Measurements from ENCODE around the gene BACH1.

BACH1 gene

GRCh38 chr21:29384683-29385359 lies 86.1 kb downstream of the BACH1 start:
- no peak for DNase-seq

DNA sequence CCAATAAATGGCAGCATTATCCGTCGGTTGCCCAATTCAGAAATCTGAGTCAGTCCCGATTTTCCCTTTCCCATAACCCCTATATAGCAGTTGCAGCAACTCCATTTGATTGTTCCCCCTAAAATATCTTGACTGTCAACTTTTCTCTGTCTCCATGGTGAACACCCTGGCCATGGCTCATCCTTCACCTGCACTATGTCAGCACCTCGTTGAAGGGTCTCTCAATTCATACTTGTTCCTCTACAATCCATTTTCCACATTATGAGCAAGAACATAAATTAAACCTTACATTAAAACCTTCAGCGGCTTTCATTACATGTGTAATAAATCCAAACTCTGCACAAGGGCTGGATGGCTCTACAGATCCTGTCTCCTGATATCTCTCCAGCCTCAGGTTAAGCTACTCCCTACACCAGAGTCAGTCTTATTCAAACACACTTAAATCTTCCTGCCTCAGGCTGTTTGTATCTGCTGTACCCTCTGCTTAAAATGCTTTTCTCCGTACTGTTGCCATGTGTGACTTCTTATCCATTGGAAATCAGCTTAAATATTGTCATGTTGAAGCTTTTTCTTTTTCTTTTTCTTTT lies 87.3 kb downstream of the BACH1 start:
- DNase-seq = no peak

DNA sequence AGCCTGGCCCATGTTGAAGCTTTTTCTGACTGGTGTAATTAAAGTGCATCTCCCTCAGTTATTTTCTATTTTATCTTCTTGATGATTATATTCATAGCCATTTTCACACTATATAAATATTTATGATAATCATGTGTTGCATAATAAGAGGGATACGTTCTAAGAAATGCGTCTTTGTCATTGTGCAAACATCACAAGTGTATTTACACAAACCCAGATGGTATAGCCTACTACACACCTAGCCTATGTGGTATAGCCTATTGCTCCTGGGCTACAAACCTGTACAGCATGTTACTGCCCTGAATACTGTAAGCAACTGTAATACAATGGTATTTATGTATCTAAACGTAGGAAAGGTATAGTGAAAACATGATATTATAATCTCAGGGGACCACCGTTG lies 88.1 kb downstream of the BACH1 start:
- no peak for DNase-seq

- no peak for DNase-seq
Measured at GRCh38 chr21:29387598-29387997, 88.9 kb downstream of the BACH1 start.

DNA sequence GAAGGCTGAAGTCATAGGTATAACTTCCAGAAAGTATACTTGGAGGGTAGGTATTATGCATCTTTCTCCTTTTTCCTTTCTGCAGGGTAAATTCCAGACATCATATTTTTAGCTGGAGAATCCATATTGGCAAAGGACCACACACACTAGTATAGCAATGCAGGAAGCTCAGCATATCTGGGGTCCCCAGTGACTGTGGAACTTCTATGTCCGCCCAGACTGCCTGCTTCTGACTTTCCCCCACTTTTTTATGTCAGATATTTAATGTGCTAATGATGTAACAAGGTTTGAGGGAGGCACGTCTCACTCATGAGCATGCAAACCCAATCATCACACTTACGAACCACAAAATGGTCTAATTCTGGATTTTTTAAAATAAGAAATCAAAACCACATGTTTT lies 90.4 kb downstream of the BACH1 start:
- DNase-seq = no peak

DNA sequence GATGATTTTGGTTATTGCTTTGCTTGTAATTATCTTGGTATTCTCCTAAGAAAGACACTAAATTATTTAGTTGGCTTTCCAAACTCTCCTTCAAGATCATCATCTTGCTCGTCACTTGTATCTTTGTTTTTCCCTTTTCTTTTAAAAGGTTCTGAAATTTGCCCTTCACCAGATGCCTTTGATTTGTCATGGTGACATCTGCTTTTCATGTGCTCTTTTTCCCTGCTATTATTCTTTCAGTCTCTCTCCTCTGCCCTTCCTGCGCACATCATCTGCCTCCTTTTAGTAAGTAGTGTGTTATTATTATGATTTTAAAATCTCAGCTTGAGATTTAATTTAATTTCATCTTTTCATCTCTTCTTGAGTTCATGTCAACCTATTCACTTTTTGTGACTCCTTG lies 92.1 kb downstream of the BACH1 start:
- no peak for DNase-seq

DNA sequence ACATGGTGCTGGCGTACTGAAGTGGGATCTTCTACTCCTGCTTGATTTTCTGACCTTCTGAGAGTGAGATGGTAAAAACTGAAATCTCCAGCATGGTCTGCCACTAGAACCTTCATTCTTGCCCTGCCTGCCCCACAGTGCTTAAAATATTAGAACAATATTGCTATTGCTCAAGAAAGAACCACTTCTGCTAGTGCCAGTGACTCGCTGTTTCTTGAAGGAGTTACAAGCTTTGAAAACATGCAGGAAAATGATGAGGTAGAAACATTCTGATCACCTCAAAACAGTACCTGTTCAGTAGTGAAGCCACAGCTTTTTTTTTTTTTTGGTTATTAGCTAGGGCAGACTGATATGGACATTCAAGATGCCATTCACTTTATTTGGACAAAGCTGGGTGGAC lies 95.3 kb downstream of the BACH1 start:
- no peak for DNase-seq
